NB4 (cell line): ENCODE measurements around the gene SIDT1.

Experiments
- POLR2A ChIP-seq: IDR thresholded peaks from 2 replicates; pipeline ENCODE4 v1.6.1; 2011; ENCODE audit warnings: mild to moderate bottlenecking; ENCODE audit not compliant: insufficient read length; ENCODE audit errors: extremely low read depth
- TF ChIP-seq, protein P1 (sequence below): IDR thresholded peaks from one replicate; pipeline ENCODE4 v1.5.1; 2012; ENCODE audit warnings: low read depth, low read length
- TF ChIP-seq, protein P2 (sequence below): IDR thresholded peaks from 2 replicates; pipeline ENCODE4 v1.6.1; 2011; ENCODE audit warnings: low read depth, low read length

DNA sequence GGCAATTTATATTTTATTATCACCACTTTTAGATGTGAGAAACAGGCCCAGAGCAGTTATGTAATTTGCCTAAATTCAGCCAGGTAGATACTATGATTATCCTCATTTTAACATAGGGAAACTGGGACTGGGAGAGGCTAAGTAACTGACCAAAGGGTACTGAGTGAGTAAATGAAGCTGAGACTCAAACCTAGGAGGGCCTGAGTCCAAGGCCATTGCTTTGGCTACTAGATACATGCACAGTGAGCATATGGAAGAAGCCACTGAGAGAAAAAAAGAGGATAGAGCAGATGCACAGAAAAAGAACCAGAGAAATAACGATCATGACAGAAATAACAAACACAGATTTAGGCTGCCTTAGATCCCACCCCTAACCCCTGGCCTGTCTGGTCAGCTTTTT lies 130.5 kb downstream of the SIDT1 start:
- TF ChIP-seq, protein P1, sequence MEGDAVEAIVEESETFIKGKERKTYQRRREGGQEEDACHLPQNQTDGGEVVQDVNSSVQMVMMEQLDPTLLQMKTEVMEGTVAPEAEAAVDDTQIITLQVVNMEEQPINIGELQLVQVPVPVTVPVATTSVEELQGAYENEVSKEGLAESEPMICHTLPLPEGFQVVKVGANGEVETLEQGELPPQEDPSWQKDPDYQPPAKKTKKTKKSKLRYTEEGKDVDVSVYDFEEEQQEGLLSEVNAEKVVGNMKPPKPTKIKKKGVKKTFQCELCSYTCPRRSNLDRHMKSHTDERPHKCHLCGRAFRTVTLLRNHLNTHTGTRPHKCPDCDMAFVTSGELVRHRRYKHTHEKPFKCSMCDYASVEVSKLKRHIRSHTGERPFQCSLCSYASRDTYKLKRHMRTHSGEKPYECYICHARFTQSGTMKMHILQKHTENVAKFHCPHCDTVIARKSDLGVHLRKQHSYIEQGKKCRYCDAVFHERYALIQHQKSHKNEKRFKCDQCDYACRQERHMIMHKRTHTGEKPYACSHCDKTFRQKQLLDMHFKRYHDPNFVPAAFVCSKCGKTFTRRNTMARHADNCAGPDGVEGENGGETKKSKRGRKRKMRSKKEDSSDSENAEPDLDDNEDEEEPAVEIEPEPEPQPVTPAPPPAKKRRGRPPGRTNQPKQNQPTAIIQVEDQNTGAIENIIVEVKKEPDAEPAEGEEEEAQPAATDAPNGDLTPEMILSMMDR = no peak
- no peak for TF ChIP-seq POLR2A
- TF ChIP-seq, protein P2, sequence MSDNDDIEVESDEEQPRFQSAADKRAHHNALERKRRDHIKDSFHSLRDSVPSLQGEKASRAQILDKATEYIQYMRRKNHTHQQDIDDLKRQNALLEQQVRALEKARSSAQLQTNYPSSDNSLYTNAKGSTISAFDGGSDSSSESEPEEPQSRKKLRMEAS = no peak
